NCI-H446 treated with DMSO at 0.1 percent for 48 hours (cell line): ENCODE results near the gene RNASE13.
"Not testable (repeated sequence)": the region's sequence is repeated elsewhere in the genome, so short reads cannot be mapped to it uniquely, and the experiment has no call there.

Source experiments
- DNase-seq: peaks from one replicate; lab custom pipeline; 2025; lab: John Stamatoyannopoulos, UW

Gene RNASE13

DNA sequence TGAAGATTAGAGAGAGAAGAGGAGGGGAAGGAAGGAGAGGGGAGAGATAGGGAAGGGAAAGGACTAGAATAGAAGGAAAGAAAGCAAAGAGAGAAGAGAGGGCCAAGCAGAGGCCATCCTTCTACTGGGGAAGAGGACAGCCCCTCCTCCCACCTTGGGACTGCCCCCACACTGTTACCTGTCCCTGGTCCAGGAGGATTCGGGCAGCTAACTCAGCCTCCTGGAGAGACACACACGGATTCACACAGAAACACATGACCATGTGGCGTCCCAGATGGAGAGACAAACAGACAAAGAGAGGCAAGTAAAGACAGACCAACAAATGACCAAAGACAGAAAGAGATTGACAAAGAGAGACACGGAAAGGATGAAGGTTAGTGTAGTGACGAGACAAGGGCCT is 11.9 kb downstream of the RNASE13 start:
- no peak for DNase-seq

DNA sequence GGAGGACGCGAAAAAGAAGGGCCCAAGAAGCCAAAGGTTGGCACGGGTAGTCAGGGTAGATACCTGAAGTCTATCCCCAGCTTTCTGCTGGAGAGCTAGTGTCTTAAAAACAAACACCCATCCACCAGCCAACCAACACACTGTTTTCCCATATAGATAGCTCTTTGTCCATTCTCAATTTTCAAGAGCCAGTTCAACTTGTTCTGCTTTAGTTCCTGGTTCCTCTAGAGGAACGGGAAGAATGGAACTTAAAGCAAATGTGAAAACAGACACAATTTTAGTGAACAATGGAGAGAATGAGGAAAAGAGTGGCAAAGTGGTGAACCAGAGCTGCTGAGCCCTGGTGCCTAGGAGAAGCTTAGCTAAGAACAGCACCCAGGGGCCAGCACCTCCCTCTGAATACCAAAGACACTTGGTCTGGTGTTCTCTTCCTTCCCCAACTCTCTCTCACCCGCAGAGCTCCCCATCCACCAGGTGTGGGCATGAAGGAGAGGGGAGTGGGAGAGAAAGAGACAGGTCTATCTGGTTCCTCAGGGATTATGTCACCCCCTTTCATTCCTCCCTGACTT is 13.5 kb downstream of the RNASE13 start:
- DNase-seq: no peak

DNA sequence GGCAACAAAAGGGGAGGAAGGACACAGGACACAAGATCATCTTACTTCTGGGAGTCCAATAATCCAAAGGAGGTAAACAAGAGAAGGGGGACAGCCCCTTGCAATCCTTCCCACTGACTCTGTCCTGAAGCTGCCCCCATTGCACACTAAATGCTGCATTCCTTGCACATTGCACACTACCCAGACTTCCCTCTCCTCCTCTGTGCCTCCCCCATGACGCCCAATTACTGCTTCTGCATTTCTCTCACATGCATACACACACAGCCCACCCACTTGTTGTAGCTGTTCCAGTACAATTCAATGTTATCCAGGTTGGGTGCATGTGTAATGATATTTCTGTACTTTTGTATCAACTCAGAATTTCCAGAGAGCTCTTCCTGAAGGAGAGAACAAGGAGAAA is 15.2 kb downstream of the RNASE13 start:
- no peak for DNase-seq

DNA sequence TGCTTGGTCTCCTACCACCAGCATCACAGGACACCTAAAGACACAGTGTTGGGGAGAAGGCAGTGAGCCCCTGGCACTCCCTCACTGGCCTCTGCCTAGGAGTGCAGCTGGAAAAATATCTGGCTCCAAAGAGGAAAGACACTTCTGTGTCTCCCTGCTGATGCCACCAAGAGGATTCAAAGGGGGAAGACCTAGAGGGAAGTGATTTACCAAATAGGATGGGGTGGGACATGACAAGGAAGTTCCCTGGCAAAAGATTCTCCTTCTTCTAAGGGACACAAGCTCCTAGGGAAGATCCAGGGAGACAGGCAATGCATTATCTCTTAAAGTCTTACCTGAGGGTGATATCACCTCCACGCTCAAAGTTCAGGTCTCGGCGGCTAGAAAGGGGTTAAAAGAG is 15.8 kb downstream of the RNASE13 start:
- no peak for DNase-seq

DNA sequence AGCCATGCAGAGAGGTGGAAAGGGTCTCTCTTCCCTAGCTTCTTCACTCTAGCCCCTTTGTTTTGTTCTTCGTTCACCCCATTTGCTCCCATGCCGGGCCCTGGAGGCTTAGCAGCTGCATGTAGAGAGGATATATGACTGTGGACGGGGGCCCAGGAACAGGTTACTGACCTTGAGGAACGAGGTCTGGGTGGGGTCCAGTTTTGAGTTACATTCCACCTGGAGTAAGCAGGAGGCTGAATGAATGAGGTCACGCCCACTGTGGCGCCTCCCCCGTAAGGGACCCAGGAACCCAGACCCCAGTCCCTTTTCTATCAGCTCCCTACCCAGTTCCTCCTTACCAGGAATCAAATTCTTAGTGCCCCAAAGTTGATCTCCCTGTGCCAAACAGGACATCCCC is 16.3 kb downstream of the RNASE13 start:
- DNase-seq: no peak

DNA sequence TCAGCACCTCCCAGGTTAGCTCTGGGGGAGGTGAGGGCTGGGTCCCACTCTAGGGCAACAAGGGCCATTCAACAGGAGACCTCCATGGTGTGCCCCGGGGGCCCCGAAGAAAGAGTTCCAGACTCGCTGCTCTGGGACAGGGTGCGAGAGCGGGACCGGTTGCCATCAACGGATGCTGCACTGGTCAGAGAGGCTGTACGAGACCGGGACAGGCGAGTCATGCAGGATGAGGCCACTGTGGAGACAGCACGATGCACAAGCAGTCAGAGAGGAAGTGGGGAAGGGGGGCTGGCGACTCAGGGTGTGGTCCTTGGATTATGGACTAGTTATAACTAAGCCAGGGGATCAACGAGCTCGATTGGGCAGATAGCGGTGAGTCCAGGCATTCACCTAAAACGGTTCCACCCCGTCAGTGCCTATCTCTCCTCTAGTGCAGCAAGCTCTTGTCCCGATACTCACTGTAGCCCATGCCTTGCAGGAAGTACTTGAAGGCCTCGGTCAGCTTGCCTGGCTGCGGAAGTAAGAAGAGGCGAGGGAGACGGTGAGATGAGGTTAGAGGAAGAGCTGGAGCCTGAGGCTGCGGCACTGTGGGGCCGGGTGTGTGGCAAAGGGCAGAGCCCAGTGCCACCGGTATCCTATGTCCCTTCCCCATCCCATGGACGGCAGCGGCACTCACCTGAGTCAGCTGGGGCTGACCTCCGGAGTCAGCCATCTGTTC is 16.9 kb downstream of the RNASE13 start:
- no peak for DNase-seq

DNA sequence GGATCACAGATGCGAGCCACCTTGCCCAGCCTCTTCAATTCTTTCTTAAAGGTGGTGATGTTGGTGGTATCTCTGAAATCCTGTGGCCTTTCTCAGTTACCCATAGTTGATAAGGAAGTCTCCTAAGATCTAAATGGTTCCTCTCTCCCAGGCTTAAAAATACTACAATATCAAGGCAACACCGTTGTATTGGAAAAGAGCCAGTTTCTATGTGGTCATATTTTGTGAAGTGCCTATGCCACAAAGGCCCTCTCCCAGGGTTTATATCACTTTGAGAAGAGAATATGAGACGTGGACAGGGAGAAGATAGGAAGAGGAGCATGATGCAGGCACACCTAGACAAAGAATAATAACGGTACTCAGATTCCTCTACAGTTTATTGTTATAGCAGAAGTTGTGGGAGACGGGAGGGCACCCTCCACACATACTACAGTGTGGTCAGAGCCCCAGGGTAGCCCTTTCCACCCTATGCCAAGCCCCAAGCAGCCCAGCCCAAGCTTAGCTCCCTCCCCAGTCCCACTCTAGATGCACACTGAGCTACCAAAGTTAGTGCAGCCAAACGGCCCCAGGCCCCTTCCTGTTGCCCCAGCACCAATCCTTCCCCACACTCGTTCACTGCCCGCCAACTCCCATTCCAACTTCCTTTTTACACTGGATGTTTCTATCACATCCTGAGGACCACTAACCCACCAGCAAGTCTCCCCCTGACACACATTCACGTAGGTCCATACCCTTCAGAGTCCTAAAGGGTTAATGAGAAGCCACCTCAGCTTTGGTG is 18.0 kb downstream of the RNASE13 start:
- no peak for DNase-seq

DNA sequence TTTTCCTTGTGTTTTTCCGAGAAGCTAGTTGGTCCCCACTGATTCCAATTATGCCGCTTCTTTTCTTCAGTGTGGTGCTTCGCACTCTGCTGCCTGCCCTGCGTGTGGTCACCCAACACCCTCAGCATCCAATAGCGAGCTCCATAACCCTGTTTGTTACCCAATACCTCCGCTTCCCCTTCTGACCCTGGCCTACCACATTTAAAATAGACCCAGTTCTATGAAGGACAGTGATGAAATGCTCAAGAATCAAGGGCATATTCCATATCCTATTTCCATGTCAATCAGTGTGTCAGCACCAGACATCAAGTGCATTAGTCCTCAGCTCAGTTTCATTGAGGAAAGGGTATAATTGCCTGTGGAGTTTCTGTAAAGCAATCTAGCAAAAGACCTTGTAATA is 19.3 kb downstream of the RNASE13 start:
- no peak for DNase-seq

DNA sequence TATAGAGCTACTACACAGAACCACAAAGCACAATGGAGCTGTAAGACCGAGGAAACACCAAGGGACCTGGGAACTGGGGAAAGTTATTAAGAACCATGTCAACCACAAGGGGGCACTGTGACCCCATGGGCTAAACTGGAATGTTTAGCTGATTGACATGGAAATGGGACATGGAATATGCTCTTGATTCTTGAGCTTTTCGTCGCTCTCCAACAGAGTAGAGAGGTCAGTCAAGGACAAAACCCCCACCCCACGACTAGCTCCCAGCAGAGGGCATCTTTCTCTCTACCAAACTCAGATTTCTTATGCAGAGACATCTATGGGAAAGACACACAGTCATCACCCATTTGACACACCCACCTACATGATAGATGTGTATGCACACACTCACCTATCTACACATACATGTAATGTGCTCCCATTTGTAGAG is 19.8 kb downstream of the RNASE13 start:
- peak; percentile 65 for DNase-seq

DNA sequence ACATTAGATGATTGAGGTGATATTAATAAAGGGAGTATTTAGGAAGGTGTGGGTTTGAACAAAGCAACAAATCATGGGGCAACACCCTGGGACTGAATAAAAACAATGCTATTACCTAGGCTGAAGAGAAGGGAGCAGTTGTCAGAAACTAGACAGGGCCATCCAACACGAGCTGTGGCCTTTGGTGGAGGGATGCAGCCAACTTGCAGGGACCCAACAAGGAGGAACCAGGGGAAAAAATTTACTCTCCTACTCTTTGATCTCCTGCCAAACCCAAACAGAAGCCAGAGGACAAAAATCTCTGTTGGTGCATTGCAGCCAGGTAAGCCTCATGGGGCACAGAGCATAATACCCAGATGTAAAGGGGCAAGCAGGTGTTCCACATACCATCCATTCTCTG is 23.5 kb downstream of the RNASE13 start:
- no peak for DNase-seq

DNA sequence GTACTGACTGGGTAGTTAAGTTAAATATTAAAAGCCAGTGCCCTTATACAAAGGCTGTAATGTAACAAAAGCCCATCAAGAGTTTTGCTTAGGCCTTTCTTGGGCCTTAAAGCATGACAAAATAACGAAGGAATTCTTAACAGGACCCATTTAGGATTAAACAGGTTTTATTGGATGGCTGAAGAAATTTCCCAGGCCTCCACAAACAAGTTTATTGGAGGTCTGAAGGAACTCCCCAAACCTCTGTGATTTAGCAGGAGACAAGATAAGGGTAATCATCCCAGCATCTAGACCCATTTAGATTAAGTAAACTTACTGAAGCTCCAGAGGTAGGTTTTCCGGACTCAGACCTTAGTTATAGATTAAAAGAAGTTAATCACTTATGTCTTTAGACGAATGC is 24.9 kb downstream of the RNASE13 start:
- not testable (repeated sequence) for DNase-seq

DNA sequence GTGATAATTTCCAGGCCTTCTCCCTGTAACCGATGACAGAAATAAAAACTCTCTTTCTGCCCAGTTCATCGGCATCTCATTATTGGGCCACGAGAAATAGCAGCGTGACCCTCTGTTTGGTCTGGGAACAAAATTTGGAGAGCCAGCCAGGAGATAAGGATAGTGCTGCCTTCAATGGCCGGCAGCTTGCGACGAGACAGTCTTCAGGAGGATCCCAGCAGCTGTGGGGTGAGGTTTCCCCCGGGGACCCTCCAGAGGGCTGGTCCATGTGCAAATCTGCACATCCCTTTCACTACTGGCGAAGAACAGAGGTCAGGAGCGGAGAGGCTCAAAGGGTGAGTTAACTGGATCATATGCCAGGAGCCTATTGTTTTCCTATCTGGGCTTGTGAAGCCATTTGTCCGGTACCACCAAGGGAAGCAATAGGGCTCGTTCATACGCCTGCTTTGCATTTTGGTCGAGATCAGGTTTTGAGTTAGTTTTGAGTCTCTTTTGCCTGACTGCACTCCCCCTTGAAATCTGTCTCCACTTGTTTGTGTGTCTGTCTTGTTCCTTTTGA is 30.7 kb downstream of the RNASE13 start:
- no peak for DNase-seq

DNA sequence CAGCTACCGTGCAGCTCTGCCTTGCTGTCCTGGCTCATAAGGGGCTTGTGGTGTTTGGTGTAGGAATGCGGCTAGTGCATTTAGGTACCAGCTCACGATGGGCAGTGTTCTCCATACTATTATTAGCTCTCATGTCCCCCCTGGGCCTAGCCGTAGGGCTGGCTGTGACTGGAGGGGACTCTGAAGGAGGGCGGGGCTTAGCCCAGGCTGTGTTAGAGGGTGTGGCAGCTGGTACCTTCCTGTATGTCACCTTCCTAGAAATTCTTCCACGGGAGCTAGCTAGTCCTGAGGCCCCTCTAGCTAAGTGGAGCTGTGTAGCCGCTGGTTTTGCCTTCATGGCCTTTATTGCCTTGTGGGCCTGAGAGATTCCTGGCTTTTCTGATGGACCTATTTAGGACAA is 33.4 kb downstream of the RNASE13 start:
- DNase-seq: no peak

DNA sequence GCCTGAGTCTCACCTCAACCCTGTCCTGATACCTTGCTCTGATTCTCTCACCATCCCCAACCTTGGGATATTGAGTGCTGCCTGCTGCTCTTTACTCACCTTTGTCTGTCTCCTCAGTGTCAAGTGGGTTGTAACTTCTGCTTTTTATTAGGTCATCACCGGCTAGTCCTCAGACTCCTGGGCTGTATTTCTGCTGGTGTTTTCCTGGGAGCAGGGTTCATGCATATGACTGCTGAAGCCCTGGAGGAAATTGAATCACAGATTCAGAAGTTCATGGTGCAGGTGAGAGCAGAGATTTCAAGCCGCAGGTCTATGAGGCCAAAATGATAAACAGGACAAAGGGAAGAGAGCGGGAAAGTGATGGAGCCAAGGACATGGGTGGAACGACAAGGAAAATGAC is 35.0 kb downstream of the RNASE13 start:
- DNase-seq: no peak

DNA sequence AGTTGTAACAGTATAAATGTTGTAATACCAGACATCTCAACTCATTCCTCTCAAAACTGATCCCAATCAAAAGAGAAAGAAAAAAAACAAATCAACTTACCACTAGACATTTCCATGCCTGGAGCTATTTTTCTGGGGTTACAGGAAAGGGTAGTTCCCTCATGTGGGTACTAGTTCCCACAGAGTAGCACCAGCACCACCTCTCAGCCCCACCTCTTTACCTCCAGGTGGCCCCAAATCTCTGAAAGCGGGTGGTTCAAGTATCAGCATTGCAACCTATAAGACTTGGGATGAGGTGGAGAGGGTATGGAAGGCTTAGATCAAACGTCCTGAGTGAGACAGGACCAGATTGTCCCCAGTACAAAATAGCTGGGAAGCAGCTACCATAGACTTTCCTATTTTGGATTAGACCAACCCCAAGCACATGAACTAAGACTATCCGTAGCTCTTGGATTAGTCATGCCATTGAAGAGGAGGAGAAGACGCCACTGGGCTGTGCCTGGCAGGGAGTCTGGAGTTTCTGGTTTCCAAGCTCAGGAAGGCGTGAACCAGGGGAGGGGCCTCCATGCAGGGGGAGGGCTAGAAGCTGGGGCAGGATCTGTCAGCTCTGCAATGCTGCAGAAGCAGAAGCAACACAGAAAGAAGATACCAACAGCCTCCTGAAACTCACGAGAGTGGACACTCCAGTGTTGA is 35.8 kb downstream of the RNASE13 start, which contains the start of gene SLC39A2:
SLC39A2 (plus strand) TSS at position 620 of the 693 bp plus-strand sequence. CDS start 154 bp downstream, outside the sequence.
- no peak for DNase-seq

DNA sequence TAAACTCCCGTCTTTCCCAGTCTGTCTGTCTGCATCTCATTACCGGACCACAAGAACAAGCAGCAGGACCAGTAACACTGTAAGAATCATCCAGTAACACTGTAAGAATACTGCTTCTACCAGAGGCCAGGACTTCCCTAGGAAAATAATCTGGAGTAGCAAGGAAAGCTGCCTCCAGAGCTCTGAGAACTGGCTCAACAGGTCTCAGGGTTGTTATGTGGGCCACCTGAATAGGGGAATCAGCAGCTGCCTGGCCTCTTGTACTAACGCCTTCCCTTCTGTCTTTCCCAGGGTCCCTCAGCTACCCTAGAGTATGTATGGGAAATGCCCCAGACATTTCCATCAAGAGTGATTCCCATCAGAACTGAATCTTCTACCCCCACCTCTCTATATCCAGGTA is 36.5 kb downstream of the RNASE13 start:
- DNase-seq: no peak

DNA sequence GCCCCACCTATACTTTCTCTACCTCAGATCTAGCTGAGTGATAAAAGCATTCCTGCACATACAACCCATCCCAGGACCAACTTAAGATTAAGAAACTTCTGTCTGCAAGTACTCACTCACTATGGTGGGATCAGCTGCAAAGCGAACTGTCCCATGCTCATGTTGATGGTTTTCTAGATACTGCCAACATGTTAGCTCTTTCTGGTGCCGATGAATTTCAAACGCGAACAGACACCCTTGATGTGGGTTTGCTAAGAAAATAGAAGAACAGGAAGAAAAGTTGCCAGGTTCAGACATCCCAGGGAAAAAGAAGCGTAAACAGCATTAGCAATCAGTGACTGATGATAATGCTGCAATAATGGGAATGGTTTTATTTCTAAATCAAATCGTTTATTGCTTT is 37.0 kb downstream of the RNASE13 start:
- DNase-seq: no peak

DNA sequence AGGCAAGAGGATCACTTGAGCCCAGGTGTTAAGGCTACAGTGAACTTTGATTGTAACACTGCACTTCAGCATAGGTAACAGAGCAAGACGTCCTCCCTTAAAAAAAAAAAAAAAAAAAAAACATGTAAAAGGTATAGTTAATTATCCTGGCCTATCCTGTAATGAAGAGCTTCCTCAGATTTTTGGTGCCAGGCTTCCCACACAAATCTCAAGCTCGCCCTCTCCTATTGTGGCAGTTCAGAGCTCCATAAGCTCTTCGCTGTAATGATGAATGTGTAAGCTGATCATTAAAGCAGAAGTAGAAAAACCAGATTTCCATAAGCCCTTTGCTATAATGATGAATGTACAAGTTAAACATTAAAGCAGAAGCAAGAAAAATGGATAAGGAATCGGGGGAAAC is 37.5 kb downstream of the RNASE13 start:
- DNase-seq: no peak

DNA sequence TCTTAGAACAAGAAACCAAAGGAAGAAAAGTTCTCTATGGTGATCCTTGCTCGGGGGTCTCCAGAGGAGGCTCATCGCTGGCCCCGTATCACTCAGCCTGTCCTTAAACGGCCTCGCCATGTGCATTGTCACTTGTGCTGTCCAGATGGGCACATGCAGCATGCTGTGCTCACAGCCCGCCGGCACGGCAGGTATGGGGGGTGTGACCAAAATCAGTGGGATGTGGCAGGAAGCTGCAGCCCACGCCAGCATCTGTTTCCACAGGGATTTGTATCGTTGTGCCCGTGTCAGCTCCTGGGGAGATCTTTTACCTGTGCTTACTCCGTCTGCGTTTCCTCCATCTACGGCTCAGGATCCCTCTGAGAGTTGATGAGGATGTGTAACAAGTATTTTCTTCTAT is 38.1 kb downstream of the RNASE13 start:
- no peak for DNase-seq

DNA sequence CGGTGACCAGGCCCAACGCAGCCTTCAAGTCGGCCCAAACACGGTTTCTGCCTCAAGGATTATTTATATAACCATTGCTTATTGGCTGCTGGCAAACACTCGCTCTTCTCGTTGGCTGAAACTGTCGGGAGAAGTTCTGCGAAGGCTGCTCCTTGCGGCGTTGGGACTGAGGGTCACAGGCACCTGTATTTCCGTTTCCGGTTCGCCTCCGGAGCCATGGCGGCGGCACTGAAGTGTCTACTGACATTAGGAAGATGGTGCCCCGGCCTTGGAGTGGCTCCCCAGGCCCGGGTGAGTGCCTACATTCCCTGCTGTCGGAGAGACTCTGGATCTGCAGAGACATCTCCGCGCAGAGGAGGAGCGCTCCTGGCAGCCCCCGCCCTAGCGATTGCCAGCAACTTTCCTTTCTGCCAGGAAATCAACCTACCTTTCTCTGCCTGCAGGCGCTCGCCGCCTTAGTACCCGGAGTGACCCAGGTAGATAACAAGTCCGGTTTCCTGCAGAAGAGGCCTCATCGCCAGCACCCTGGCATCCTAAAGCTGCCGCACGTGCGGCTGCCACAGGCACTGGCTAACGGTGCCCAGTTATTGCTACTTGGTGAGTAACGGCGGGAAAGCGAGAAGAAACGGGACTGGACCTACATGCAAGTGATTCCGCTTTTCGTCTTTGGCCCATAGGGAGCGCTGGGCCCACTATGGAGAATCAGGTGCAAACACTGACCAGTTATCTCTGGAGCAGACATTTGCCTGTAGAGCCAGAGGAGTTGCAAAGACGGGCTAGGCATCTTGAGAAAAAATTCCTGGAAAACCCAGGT is 44.6 kb downstream of the RNASE13 start, which contains the start of gene METTL17:
METTL17 (plus strand) TSS at position 194 of the 814 bp plus-strand sequence; CDS start at position 217, 23 bp downstream.
- DNase-seq: peak; percentile 97

DNA sequence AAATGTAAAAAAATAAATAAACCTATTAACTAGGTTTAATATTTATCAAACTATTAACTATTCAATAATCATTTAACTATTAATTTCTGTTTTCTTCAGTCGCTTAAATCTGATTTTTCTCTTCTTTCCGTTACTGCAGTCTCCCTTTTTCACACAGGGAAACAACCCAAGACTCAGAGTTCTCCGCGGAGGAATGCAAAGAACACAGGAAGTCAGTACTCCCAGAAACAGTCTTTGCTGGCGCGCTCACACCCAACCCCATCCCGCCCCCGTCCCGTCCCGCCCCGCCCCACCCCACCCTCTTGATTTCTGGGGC is 45.2 kb downstream of the RNASE13 start:
- no peak for DNase-seq
